Measurements from ENCODE around the gene THRB.

The THRB gene

GRCh38 chr3:24512564-24513197 is 18.0 kb upstream of the THRB start:
- DNase-seq (ENCODE audit: low spot score), result no peak

- no peak for DNase-seq (ENCODE audit: low spot score)
Observed at GRCh38 chr3:24510030-24510648, 15.5 kb upstream of the THRB start.

- no peak for DNase-seq (ENCODE audit: low spot score)
Observed at GRCh38 chr3:24508423-24508839, 13.8 kb upstream of the THRB start.

- no peak for DNase-seq (ENCODE audit: low spot score)
Observed at GRCh38 chr3:24507776-24508422, 13.2 kb upstream of the THRB start.

GRCh38 chr3:24506966-24507775 is 12.5 kb upstream of the THRB start:
- no peak for DNase-seq (ENCODE audit: low spot score)

- no peak for DNase-seq (ENCODE audit: low spot score)
Observed at GRCh38 chr3:24505691-24506550, 11.3 kb upstream of the THRB start.

- no peak for DNase-seq (ENCODE audit: low spot score)
Observed at GRCh38 chr3:24504772-24505171, 10.1 kb upstream of the THRB start.

- DNase-seq (ENCODE audit: low spot score), result no peak
Observed at GRCh38 chr3:24503616-24504113, 9.0 kb upstream of the THRB start.

- DNase-seq (ENCODE audit: low spot score), result no peak
Observed at GRCh38 chr3:24502690-24503089, 8.0 kb upstream of the THRB start.

DNA sequence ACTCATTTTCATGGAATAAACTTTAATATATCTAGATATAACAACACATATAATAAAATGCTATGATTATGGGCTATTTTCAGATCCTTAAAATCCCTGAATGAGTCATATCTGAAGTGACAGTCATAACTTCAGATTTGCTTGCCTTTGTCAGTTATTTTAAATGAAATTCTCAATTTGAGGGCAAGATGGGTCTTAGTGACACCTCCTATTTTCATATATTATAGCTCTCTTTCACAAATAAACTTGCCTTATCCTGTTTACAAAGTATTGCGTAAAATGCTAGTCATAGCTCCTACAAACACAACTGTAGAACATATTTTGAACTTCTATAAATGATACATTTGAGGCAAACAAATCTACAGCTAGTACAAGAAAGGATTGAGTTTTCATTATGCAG is 6.2 kb upstream of the THRB start:
- DNase-seq (ENCODE audit: low spot score), result no peak

- no peak for DNase-seq (ENCODE audit: low spot score)
Observed at GRCh38 chr3:24499991-24500390, 5.3 kb upstream of the THRB start.

- no peak for DNase-seq (ENCODE audit: low spot score)
Observed at GRCh38 chr3:24498796-24499195, 4.1 kb upstream of the THRB start.

- DNase-seq (ENCODE audit: low spot score), result no peak
Observed at GRCh38 chr3:24498391-24498790, 3.7 kb upstream of the THRB start.

DNA sequence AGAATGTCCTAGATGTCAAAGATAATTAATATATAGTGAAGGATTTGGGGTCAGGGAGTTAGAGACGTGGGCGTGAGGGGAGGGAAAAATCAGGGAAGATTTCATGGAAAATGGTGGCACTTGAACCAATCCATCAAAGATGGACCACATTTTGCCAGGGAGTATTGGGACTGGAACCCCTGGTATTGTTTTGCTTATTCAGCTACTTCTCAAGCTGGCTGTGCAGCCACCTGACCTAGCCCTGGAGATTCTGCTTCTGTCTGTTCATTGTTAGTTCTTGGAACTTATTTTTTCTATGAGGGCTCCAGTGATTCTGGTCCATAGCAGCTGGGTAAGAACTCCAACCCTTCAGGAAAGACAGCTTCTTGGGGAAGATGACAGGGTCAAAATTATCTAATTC is 3.3 kb upstream of the THRB start:
- no peak for DNase-seq (ENCODE audit: low spot score)

DNA sequence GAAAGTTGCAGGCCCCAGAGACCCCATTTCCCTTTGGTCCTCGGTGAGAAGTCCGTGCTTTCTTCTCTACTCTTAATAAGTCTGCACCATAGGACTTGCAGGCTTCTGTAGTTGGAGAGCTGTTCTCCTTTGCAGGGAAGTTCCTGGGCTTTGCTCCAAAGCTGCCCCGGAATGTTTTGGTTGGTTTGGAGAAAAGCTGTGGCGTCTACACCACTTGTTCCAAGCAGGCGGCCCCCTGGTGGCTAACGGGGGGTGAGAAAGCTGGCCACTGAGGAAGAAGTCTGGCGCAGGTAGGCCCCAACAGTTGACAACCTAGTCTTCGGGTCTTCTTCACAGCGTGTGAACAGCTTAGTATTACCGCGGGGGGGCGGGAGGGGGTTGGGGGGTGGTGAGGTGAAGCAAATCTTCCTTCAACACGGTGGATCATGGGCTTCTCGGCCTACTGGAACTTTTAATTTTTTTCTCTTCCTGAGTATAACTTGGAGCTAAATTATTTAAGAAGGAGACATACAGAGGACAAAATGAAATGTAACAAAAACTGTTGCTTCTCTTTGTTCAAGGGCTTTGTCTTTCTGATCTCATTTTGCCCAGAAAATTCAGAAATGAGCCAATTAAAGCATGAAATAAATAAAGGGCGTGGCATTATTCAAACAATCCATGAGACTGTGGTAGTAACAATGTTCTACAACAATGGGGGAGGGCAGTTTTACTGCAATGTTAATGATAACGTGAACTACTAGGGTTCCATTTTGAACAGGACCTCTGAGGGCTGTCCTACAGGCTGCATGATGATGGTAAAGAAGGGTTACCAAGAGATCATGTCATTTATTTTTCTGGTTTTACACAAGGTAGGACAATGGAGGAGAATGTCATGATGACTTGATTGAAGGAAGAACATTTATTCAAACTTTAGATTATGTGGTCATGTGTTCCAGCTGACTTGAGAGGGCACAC is 2.2 kb upstream of the THRB start:
- DNase-seq (ENCODE audit: low spot score), result peak; percentile 34

DNA sequence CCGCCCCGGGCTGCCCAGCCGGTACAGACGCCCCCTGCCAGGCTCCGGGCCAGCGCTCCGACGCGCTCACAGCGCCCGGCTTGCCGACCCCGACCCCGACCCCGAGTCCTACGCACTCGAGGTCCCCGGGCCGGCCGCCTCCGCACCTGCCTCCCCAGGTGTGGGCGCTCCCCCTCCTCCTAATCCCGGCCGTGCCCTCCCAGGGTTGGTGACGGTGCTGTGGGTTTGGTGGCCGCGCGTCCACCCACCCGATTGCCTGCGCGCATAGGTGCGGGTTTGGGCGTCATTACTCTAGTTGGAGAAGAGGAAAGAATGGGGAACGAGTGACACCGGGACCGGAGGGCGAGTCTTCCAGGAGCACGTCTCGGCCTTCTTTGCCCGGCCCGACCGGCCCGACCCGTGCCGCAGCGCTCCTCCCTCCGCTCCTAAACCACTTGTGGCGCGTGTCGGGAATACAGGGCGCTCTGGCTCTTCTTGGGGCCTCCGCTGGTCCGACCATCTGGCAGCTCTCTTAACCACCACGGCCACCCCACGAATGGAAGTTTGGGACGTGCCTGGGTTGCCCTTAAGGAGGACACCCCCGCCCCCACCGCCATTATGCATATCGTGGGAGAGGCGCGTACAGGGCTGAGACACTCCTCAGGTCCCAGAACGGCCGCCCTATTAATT is 810 bp upstream of the THRB start:
- no peak for DNase-seq (ENCODE audit: low spot score)

GRCh38 chr3:24493746-24494617 is 668 bp downstream of the THRB start:
- peak; percentile 65 for DNase-seq (ENCODE audit: low spot score)

GRCh38 chr3:24492971-24493551 is 1.6 kb downstream of the THRB start:
- DNase-seq (ENCODE audit: low spot score), result no peak

Measured in globus pallidus (tissue), 1 donor.